Measurements from ENCODE around the gene TMSB4X.
"Not testable (repeated sequence)": the region's sequence is repeated elsewhere in the genome, so short reads cannot be mapped to it uniquely, and the experiment has no call there.

The TMSB4X gene

DNA sequence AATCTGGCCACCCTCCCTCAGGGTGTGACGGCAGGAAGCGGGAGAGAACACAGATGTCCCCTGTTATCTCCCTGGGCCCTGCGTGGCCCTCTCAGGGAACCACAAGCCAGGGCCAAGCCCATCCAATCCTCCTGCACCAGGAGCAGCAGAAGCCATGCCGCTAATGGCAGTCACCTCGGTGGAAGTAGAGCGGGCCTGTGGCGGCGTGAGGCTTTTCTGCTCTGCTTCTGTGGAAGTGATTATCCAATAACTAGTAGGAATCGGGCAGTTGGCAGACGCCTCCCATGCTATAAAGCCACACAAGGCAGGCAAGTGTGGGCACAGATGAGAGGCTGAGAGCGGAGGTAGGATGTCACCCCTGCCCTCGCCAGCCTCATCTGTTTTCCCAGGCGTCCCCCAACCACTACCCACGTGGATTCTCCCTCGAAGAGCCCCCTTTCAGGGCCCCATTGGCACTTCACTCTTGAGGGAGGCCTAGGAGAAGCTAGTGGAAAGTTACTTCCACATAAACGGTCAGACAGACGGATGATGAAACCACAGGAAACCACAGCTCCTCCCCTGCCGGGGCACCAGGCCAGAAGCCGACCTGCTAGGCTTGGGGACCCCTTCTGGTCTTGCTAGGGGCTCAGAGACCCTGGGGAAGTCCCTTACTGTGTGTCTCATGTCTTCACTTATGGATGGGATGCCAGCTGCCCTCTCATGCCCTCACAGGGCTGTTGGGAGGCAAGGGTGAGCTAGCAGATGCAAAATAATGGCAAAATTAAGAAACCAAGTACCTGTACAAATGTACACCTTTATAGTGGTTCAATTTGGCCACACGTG, 18.8 kb upstream of the TMSB4X start:
- peak; percentile 97 for DNase-seq

DNA sequence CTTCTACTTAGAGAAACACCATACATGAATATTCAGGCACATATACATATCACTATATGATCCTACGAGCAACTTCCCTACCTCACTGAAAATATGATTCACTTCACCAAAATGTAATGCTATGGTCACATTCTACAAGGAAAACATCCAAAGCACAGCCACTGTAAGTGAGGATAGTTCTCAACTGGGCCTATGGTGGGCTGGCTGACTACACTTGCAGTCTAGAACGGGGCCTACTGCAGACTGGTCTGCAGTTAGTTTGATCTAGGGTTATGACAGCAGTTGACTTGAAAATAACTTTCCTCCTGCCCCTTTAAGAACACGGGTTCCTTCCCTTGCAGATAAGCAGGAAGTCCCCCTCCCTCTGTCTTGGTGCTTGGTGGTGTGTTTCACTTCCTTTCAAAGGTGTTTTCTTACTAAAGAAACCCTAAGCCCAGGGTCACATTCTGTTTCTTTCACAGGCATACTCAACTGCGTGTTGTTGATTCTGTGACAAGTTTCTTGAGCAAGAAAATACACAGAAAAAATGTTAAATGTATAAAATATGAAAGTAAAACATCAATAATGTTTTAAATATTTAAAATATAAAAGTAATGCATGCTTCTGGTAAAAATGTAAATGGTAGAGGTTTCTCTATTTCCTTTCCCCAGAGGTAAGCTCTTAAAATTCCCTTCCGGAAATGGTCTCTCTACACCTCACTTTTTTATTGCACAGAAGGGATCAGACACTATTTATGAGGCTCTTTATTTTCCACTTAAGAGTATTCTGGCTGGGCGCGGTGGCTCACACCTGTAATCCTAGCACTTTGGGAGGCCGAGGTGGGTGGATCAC, 18.0 kb upstream of the TMSB4X start:
- DNase-seq = peak; percentile 89

DNA sequence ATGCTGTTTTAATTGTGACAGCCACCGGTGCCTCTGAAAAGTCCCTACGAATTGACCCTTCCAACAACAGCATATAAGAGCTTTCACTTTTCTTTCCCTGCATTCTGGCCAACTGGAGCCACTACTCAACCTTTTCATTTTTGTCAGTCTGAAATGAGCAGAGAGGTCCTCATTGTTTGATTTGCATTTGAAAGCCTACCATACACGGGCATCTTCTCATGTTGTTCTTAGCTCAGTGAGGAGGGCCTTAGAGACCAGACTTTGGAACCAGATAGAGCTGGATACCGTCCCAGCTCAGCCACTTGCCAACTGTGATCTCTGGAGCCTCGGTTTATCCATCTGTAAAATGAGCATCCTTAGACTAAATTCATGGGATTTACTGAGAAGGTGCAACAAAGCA, 16.9 kb upstream of the TMSB4X start:
- no peak for DNase-seq

- no peak for DNase-seq
These were observed 16.4 kb upstream of the TMSB4X start for GRCh38 chrX:12958461-12958860.

- no peak for DNase-seq
These were observed 13.7 kb upstream of the TMSB4X start for GRCh38 chrX:12961196-12961718.

DNA sequence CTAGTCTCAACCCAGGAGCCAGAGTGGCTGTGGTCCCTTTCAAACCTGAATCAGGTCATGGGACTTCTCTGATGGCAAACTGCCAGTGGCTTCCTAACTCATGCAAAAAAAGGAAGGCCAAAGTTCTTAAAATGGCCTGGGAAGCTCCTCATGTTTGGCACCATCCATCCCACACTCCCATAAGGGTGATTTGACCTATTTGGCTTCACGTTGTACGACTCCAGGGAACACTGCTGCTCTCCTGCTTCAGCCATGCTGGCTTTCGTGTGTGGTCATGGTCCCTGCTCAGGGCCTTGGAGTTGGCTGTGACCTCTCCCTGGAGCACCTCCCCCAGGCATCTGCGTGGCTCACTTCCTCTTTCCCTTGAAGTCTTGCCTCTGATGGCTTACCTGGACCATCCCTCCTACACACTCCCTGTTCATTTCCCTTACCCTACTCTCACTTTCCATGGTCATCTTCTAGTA, 12.8 kb upstream of the TMSB4X start:
- no peak for DNase-seq

DNA sequence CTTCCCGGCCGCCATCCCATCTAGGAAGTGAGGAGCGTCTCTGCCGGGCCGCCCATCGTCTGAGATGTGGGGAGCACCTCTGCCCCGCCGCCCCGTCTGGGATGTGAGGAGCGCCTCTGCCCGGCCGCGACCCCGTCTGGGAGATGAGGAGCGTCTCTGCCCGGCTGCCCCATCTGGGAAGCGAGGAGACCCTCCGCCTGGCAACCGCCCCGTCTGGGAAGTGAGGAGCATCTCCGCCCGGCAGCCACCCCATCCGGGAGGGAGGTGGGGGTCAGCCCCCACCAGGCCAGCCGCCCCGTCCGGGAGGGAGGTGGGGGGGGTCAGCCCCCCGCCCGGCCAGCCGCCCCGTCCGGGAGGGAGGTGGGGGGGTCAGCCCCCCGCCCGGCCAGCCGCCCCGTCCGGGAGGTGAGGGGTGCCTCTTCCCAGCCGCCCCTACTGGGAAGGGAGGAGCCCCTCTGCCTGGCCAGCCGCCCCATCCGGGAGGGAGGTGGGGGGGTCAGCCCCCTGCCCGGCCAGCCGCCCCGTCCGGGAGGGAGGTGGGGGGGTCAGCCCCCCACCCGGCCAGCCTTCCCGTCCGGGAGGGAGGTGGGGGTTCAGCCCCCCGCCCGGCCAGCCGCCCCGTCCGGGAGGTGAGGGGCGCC, 11.6 kb upstream of the TMSB4X start:
- DNase-seq = not testable (repeated sequence)

DNA sequence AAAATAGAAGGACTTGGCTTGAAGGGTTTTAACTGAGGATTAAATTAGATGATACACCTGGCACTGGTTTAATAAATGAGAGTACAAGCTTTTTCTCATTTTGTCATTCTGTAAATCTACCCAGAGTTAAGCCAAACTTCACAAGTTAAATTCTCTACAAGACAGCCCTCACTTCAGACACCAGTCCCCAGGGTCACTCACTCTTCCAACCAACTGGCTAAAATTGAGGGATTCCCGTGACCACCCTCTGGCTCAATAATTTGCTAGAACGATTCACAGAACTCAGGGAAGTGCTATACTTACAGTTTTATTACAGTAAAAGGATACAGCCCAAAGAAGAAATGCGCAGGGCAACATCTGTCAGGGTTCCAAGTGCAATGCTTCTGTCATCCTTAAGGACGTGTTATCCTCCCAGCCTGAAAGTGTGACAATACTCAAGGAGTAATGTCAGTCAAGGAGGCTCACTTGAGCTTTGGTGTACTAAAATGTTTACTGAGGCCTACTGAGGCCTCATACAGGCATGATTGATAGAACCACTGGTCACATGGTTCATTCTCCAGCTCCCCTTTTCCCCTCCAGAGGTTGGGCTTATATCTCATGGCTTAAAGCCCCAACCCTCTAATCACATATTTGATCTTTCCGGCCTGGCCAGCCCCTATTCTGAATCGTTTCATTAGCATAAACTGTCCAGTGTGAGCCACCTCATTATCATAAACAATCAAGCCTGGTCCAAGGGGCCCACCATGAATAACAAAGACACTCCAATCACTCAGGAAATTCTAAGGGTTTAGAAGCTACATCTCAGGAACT, 9.6 kb upstream of the TMSB4X start:
- DNase-seq = no peak

GRCh38 chrX:12966151-12966550, 8.8 kb upstream of the TMSB4X start:
- DNase-seq = no peak

- no peak for DNase-seq
These were observed 7.0 kb upstream of the TMSB4X start for GRCh38 chrX:12967711-12968465.

DNA sequence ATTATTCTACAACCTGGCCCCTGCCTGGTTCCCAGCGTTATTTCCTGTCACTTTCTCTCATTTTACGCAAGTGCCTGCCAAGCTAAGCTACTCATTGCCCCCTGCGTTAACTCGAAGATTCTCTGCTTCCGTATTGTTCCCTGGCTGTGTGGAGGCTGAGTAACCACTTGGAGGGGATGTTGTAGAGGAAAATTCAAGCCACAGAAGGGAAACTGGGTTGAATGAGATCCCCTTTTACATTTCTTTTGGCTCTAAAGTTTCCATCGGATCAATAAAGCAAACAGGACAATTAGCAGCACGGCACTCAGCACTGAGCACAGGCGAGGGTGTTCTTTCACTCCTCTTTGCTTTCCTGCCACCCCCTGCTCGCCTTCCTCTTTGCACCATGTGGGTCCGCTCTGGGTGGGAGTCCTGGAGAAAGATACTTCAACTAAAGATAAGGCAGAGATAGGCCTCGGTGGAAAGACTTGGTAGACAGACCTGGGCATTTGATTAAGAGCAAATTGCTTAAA, 4.2 kb upstream of the TMSB4X start:
- DNase-seq = peak; percentile 66

- no peak for DNase-seq
These were observed 3.5 kb upstream of the TMSB4X start for GRCh38 chrX:12971282-12972003.

DNA sequence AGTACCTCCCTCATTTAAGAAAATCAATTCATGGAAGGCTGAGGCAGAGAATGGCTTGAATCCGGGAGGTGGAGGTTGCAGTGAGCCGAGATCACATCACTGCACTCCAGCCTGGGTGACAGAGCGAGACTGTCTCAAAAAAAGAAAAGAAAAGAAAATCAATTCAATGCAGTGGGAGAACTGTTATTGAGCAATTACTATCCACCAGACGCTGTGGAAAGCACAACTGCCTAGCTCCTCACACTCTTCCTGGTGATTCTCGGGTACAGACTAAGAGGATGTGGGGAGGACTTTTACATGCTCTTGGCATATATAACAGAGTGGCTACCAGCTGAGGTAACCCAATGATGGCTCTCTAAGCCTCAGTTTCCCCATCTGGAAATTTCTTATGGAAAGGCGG, 2.7 kb upstream of the TMSB4X start:
- DNase-seq = no peak

- DNase-seq = no peak
These were observed 1.9 kb upstream of the TMSB4X start for GRCh38 chrX:12972878-12973560.

DNA sequence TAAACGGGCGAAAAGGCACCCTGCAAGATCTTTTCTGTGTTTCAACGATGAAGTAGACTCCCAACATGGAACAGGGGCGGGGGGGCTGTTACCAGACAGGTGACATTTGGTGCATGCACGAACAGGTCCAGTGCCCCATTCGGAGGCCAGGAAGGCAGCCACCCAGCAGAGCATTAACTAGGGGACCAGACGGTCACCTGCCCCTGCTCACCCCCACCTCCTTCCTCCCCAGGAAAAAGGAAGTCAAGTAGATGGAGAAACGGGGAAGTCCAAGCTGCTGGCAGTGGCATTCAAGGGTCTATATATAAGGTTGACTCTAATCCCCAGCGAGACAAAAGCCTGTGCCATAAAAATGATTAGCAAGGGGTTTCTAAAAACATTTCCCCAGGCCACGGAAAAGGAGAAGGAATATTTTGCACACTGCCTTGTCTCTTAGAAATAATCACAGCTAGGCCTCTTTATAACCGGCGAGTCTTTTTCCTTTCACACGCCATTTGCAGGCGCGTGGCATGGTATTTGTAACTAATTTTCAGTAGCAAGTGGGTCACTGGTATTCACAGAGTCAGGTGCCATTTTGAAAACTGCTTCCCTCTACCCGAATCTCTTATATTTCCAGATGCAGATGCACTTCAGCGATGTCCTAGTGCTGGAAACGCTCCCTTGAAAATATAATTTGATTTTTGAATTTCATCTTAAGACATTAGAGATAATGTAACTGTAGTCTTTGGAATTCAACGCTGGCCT, 1.2 kb upstream of the TMSB4X start:
- DNase-seq = peak; percentile 23

- no peak for DNase-seq
These were observed 560 bp upstream of the TMSB4X start for GRCh38 chrX:12974305-12974795.

DNA sequence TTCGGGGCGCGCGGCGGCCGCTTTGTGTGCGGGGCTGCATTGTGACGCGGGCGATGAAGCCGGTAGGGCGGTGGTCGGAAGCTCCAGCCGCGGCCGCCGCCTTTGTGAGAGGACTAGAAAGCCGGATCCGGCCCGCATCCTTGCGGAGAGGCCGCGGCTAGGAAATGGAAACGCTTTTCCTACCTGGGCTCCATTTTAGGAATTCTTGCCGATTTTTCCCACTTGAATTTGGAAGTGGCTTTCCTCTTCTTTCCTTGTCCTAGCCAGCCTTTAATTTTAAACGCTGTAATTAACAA, 708 bp downstream of the TMSB4X start:
- no peak for DNase-seq

DNA sequence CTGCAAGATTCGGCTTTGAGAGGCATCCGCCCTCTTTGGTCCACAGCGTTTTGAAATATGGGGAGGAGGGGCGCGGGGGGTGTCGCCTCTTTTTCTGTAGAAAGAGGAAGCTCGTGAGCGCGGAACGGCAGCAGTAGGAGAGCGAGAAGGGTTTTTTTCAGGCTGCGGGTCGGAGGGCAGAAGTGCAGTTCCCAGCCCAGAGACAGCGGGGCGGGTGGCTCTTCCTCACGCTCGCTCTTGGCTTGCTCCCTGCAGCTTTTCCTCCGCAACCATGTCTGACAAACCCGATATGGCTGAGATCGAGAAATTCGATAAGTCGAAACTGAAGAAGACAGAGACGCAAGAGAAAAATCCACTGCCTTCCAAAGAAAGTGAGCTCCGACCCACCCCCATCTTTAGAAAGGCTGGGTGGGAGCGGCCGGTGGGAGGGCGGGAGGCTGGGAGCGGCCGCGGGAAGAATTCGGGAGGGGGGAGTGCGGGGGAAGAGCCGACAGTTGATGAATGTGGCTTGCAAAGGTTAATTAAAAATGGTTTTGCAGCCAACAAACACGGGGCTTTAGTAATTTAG, 1.2 kb downstream of the TMSB4X start:
- DNase-seq = peak; percentile 74

Measured in GDM1 (cell line).